ENCODE data around the gene CFAP99.

Gene CFAP99

DNA sequence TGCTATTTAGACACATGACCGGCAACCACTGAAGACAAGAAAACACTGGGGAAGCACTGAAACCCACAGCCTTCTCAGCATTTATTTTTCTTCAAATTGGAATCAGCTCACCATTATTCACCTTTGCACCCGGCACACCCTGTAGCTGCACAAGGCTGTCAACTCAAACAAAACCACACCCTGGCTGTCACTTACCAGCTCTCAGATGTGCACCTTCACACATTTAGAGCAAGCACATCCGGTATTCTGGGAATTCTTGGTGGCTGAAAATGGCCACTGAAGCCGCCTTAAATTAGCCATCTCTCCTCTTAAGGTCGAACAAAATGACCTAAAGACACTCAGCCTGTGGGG lies 6.2 kb upstream of the CFAP99 start:
- no peak for DNase-seq

DNA sequence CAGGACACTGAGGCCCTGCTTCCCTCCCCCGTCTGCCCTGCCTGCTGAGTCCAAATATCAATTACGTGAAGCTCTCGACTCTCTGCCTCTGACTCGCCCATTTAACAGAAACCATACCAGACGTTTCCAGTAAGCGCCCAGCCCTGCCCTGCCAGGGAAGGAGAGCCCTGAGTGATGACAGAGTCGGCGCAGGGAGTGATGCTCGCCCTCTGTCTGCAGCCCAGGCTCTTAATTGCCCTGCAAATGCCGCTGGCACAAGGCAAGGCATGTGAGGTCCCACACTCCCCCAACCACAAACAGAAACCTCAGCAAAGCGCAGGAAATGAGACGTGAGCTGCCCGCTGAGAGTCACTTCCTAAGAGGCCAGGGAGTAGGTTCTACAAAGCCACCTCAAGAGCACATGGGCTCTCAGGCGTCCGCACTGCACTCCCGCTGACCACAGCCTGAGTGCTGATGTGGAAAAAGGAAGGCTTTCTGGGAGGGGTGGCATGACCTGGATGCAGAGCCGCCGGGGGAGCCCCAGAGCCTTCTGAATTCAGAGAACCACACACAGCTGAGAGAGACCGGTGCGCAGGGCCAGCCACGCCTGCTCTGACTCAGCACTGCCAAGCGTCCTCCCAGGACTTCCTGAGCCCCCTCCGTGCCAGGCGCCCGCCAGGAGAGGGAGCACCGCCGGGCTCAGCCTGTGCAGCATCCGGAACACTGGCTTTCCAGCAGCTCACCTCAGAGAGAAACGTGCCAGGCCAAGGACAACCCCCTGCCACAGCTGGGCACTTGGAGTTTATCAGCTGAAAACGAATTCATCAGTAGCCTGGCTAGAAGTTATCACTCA lies 5.7 kb upstream of the CFAP99 start:
- peak in 13 of 14 donors; percentile 37 to 91 (median 65) for DNase-seq

DNA sequence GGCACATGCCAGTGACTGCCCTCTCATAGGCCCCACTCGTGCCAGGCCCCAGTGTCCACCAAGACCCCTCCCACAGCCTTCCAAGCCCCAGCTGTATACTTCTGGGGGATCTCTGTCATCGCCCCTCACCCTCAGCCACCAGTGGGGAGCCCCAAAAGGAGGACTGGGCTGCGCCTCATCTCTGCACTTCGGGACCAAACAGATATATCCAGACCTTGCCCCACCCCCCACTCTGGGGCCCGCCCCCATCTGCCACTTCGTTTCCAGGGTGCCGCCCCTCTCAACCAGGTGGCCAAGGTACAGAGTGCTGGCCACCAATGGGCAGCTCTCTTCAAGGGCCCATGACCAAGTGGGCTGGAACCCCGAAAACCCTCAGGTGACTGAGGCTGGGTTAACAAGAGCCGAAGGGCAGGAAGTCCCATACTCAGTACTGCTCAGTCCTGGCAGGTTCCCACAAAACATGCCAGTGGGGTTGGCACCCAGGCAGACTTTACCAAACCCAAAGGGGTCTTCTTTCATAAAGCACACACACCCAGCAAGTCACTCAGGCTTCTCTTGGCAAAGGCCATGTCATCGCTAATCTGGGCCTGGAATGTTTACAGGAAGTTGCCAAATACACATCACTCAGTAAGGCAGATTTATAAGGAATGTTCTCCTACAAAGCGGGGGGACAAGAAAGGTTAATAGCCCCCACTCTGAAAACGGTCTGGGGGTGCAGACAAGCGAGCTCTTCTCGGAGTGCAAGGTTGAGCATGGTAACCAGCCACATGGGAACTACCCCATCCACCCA lies 4.7 kb upstream of the CFAP99 start:
- no peak for DNase-seq

DNA sequence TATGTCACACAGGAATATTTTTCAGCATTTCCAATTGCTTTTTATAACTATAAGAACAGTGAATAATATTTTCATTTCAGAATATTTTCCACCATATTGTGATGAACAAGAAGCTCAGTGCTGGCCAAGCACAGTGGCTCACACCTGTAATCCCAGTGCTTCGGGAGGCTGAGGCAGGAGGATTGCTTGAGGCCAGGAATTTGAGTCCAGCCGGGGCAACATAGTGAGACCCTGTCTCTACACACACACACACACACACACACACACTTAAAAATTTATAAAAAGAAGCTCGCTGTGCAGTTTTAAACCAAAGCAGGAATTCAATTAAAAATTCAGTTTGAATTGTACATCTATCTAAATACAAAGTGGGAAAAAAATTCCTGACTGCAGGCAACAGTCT lies 3.5 kb upstream of the CFAP99 start:
- DNase-seq: no peak

DNA sequence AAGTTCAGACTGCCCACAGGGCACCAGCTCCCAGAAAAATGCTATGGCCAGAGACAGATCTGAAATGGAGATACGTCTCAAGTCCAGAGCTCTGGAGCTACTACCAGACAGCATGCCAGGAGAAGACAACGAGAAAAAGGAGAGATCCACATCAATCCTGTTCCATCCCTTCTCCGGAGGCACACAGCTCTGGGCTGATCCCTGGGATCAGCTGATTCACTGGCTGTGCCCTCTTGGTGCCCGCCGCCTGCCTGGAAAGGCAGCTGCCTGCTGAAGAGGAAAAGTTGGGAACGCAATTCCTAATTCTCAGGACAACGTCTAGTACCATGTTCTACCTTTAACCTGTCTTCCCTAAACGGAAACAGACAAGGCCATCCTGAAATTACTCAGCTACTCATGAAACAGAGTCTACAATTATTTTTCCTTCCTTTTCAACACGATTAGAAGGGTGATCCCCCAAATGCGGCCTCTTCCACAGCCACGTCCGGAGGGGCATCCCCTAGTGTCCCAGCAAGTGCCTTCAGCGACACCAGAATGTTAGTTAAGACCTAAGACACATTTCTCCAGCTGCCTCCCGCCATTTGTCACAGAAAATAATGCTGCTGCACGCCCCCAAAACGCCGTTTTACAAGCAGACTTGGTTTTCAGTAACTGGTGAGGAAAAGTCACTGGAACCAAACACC lies 2.7 kb upstream of the CFAP99 start:
- peak in 2 of 14 donors; percentile 3 to 22 for DNase-seq

DNA sequence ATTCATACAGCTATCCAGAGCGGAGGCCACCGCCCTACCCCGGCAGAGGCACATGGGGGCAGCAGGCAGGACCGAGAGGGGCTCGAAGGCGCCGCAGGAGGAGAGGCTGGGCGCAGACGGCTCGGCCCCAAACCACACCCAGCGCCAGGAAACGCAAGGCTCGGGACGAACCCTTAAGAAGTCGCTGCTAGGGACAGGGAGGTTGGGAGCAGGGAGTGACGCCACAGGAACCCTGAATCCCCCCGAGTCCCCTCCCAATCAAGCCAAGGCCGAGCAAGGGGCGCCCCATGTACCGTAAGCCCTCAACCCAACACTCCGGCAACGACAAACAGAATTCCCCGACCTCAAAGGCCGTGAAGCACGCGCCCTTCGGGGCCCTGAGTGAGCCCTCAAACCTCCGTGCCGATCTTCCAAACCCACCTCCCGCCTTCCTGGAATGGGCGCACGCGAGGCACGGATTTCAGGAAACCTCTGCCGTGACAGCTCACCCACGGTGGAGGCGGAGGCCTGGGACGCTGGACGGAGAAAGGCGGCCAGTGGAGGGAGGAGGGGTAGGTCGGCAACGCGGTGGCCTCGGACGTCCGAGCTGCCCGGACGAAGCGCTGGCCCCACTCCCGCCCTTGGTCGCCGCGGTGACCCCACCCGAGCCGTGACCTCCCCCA lies 2.1 kb upstream of the CFAP99 start:
- DNase-seq: peak in 1 of 14 donors; percentile 42

DNA sequence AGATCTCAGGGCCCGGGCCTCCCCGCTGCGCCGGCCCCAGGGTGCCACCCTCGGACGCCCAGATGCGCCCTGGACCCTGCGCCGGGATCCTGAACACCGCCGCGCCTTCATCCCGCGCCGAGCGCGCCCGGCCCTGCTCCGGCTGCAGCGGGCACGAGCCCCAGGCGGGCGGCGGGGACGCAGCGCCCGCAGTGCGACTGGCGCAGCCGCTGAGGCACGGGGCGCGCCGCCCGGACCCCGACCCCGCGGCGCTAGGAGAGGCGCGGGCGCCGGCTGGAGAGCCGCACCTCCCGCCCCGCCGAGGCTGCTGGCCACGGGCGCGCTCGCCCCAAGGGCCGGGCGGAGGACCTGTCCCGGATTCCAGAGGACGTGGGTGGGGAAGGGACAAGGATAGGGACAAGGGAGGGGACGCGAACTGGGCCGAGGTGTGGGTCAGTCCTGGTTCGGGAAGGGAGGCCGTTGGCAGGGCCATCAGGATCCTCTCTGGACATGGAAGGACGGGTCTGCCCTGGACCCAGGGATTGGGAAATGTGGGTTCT lies 1.5 kb upstream of the CFAP99 start:
- DNase-seq: peak in 1 of 14 donors; percentile 35

DNA sequence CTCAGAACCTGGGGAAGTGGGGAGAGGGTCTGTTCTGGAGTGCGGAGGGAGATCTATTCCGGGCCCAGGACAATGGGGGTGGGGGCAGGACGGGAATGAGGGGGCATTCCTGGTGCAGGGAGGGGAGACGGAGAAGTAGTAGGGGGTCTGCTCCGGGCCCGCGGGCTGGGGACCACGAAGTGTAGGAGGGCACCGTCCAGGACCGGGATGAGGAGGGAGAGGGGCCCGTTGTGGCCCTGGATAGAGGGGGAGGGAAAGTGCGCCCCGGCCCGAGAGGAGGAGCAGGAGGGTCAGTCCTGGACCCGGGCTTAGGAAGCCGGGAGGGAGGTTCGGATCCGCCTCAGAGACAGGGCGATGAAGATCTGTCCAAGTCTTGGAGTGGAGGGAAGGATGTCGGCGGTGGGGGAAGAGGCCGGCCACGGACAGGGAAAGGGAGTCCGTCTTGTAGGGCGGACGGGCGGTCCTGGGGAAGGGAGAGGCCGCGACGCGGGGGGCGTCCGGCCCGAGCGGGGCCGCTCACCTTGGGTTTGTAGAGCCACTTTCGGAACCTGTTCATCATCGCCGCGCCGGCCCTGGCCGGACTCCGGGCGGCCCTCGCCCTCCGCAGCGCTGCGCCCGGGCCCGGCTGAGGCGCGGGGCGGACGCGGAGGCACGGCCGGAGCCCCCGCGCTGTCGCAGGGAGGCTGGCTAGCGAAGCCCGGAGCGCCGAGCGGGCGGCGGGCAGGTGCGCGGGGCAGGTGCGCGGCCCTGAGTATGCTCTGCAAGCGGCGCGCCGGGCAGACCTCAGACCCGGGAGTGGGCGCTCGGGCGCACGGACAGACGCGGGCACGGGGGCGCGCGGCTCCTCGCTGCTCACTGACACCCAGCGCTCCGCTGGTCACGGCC lies 748 bp upstream of the CFAP99 start, which contains the start of gene ZFYVE28:
TSS of gene ZFYVE28 (minus strand) at position 881 of the 885 bp plus-strand sequence. CDS start at position 559, 322 bp downstream.
- DNase-seq: peak in 1 of 14 donors; percentile 19

DNA sequence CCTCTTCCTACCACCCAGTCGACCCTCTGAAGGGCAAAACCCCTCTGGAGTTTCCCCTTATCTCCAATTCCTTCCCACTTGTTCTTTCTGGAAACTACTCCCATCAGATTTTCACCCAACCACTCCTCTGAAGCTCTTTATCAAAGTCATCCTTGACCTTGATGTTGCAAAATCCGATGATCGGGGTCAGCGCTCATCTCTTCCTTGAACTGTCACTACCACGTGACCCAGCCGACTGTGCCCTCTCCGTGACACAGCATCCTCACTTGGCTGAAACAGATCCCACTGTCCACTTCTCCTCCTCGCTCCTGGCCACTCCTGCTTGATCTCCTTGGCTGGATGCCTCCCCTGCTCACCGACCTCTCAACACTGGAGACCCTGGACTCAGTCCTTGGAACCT lies 1.1 kb downstream of the CFAP99 start:
- no peak for DNase-seq

DNA sequence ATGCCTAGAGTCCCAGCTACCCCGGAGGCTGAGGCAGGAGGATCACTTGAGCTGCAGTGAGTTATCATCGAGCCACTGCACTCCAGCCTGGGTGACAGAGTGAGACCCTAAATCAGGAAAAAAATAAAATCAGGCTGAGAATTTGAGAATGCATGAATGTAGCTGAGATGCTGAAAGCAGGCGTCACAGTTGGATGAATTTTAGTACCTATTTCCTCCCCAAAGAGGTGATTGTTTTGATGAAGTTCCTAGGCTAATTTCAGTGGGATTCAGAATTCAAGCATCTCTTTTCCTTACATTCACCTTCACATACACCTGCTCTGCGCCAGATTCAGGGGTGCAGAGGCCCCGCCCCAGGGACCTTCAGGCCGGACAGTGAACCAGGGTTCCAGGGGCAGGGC lies 3.2 kb downstream of the CFAP99 start:
- no peak for DNase-seq

DNA sequence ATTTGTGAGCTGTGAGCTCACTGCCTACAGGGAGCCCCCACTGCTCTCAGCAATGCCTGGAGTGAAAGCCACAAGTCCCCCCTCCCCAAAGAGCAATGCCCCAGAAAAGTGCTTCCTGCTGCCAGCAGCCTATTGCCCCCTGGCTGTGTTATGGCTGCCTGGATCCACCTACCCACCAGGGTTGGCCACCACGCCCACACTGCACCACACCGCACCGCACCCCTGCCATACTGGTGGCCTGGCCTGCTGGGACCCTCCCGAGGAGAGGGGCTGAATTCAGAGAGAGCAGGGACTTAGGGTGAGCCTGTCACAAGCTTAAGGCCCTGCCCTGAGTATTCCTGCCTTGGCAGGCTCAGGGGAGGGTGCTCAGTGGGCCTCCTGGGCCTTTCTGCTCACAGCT lies 4.3 kb downstream of the CFAP99 start:
- no peak for DNase-seq

DNA sequence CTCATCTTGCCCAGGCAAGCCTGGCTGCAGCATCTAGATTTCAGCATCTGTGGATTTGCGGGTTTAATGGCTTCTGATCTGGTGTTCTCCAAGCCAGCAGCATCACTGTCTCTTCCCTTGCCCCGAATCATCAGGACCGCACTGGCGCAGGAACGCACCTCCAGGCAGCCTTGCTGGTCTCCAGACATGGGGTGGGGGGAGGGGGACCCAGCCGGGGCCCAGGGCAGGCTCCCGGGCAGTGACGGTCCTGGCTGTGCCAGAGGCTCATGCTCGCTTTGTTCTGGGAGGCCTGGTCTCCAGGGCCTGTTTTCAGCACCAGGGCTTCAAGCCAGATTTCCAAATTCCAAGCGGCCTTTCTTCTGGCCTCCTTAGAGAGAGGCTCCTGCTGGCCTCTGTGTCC lies 4.9 kb downstream of the CFAP99 start:
- no peak for DNase-seq

DNA sequence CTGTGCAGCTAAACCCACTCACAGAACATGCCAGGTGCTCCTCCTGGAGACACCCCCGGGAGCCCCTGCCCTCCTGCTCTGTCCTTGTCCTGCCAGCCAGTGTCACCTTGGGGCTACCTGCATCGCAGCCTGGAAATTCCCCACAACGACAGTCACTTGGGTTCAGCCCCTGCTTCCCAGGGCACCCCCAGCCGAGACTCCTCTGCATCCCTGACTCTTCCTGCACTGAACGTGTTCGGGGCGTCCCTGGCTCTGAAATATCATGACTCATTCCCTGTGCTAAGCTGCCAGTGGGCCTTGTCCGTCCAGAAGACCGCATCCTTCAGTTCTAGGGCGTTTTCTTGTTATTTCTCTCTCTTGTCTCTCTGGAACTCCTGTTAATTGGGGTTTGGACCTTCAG lies 5.8 kb downstream of the CFAP99 start:
- peak in 1 of 14 donors; percentile 36 for DNase-seq

DNA sequence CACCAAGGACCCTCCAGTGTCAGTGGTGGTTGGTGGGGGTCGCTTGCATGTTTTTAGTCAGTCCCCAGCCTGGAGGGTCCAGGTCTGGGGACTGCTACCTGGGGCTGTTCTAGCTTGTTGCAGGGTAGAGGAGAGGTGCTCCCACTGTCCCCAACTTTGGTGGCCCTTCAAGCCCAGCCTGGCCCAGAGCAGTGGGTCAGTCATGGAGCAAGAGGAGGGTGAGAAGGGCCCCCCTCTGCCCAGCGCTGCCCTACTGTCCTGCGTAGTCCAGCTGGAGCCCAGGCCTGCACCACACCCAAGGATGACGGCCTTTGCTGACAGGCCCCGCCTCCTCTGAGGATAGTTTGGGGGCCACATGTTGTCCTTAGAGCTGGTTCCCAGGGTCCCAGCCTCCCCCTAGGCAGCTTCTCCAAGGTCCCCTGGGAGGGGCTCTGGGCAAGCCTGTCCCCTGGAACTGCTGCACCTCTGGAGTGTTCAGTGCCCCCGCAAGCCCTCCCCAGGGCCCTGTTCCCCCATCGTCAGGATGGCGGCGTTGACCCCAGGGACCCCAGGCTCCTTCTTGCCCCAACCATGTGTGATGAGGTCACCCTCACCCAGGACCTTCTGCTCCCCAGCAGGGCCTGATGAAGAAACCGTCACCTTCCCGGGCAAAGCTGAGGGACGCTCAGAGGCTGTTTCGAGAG lies 6.8 kb downstream of the CFAP99 start:
- no peak for DNase-seq

DNA sequence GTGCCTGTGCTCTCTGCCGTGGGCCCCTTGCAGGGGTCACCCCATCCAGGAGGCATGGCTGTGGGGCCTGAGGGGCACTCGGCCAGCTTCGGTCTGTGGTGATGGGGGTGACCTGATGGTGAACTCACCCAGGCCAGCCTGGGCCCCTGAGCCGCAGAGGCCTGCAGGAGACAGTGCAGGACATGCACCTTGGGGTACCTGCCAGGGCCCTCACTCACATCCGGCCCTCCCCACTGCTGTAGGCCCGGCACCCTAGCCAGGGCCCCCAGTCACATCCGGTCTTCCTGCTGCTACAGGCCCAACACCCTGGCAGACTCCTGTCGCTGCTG lies 7.3 kb downstream of the CFAP99 start:
- DNase-seq: no peak

DNA sequence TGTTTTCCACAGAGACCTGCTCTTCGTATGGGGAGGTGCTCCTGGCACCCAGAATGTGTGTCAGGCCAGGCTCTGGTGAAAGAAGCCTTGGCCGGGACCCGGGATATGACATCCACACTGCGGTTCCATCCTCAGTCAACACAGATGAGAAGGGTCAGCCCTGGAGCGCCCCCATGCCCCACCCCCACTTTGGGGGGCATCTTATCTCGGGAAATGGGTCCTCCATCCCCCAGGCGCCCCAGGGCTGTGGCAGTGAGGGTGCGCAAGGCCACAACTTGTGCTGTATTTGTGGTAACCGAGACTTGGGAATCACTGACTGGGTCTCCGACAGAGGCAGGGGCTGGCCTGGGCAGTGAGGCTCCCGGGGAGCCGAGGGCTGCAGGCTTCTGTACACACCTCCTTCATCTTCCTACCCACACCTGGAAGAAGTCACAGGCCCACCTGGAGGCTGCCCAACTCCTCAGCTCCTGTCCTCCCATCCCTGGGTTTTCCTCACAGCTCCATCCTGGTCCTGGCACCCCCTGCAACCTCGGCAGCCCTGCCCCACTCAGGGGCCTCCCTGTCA lies 8.0 kb downstream of the CFAP99 start:
- DNase-seq: no peak

DNA sequence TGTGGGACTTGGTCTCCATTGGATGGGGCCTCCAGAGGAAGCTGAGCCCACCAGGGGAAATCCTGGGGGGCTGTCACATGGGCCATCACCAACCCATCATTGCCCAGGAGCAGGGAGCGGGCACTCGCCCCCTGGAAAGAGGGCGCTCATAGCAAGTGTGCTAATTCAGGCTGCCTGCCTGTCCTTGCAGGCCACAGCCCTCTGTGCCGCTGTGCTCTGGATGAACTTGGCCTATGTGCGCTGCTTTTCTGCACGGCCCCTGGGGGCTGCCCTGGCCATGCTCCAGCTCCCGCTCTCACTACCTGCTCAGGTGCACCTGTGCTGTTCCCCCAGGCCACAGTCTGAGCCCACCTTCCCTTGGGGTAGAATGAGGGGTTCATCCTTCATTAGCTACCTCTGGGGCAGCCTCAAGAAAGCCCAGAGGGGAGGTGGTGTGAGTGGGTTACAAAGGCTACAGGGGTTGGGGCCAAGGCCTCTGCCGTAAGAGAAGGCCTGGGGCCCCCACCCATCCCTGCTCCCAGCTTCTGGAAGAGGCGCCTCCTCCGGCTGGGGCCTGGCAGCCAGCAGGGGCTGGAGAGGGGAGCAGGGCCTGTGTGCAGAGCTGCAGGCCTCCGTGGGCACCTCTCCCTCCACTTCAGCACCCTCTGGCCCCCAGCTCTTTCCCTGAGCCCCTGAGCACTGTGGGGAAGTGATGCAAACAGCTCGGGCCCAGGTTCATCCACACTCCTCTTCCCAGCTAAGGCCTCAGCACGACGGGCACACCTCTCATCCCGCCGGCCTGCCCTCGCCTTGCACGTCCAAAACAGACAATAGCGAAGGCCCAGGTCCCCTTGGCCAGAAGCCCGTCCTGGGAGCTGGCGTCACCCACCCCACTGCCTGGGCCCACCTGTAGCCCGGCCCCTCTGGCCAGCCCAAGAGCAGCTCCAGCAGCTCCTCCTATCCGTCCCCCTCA lies 8.9 kb downstream of the CFAP99 start:
- no peak for DNase-seq

DNA sequence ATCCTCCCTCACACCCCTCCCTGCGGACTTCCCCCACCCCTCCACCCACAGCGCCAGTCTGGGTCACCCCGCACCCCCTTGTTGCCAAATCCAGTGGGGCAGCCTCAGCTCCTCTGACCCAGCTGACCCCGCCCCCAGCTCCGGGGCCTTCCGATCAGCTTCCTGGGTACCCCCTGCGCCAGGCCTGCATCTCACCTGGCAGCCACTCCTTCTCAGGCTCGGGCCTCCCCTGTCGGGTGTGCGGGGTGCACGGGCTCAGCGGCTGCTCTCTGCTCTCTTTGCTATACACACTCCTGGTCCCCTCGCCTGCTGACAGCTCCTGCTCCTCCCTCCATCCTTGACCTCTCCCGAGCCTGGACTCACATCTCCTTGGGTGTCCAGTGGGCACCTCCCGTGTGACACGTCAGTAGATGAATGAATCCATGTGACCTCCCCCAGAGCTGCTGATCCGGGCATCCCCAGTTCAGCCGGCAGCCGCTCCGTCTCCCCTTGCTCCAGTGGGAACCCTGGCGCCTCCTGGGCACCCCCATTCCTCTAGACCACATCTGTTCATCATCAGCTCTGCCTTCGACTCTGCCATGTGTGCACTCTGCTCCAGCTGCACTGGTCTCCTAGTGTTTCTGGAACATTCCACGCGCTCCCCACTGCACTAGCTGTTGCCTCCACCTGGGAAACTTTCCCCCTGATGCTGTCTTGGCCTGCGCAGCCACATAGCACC lies 9.9 kb downstream of the CFAP99 start:
- DNase-seq: no peak
